NOMO-1 treated with dmso at 0.1 percent for 144 hours (cell line): Measurements from ENCODE around the gene CABP7.

Experiments used
- DNase-seq: peaks from one replicate; lab custom pipeline; 2025; ENCODE audit not compliant: unreplicated experiment; lab: John Stamatoyannopoulos, UW

Gene CABP7

GRCh38 chr22:29719899-29720645, at the start of gene CABP7:
TSS of gene CABP7 (plus strand) at chr22:29720003. CDS start at chr22:29720425, 422 bp downstream.
- no peak for DNase-seq

DNA sequence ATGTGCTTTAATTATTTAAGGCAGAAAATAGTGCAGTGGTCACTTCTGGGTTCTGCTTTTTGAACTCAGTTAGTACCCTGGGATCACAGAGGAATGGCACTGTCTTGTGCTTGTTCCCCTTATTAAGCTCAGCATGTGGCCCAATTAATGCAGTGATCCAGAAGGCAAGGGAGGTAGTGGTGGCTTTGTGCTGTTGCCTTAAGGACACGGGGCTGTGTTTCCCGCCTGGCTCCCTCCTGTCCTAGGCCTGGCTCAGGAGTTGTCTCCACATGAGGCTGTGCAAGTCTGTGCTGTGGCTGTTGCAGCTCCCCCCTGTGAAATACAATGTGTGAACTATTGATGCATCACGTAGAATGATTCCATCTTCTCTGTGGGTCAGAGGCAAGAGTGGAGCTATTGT, 49.2 kb upstream of the CABP7 start:
- DNase-seq: no peak

- DNase-seq: no peak
Observed at GRCh38 chr22:29673361-29674066, 46.3 kb upstream of the CABP7 start.

GRCh38 chr22:29674121-29674520, 45.7 kb upstream of the CABP7 start:
- no peak for DNase-seq

DNA sequence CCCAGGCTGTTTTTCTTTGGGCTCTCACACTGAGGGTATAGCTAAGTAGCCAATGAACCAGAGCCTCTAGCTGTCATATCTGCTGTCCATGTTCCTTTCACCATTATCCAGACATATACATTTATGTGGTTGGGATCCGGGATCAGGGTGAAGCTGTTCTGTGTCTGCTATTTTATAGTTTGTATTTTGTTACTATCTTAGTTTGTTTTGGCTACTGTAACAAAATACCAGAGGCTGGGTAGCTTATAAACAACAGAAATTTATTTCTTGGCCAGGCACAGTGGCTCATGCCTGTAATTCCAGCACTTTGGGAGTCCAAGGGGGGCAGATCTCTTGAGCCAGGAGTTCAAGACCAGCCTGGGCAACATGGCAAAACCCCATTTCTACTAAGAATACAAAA, 40.5 kb upstream of the CABP7 start:
- DNase-seq: no peak

DNA sequence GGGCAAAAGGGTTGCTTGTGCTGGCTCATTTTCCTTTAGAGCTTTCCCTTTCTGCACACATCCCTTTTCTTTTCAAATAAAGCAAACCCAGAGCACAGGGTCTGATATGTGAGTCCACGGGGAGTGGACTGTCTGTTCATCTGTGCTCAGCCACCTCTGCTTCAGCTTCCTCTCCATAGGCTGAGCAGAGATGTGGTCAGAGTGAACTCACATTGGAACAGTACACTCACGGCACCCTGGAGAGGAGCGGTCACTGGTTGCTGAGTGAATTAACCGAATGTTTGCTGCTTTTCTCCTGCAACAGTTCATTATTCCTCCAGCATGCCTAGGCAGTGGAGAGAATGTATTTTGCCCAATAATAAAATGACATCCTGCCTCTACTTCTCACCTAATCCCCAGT, 36.3 kb upstream of the CABP7 start:
- DNase-seq: no peak

DNA sequence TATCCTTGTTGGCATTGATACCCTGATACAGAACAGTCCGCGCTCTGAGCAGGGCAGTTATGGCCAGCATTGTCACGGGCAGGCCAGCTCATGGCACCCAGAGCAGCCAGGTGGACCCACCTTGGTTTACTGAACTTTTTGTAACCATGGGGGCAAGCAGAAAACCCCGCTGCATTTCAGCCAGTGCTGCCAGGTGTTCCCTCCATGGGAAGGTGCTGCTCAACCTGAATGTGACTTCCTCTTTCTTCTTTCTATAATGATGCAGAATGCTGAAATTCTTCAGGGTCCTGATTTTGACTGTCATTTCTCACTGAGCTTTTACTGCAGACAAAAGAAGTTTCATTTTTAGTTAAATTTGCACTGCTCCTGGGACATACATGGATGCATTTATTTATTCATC, 35.6 kb upstream of the CABP7 start:
- DNase-seq: no peak

DNA sequence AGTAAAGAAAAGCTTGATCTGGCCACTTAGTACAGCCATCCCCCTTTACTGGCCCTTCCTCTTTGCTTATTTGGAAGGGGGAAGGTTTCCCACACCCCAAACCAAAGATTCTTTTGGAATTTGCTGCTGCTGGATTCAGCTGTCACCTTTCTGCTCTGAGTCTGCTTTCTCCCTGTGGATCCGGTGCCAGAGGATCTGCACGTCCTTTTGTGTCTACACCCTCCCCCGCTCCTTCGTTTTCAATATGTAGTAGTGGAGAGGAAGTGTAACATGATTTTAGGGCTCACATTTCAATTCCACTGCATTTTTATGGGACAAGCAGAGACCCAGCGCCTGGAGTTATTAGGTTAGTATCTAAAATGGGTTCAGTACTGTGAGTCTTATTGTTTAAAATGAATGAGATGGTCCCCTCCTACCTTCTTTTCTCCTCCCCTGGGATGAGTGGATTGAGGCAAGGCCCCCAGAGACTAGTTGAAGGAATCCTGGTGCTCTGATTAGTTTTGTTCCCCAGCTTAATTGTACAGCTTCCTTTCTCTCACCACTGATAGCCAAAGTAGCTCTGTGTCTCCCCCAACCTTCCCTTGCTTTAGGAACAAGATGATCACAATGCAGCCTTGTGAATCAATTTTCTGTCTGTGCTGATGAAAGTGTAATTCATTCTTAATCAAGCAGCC, 30.5 kb upstream of the CABP7 start:
- no peak for DNase-seq

DNA sequence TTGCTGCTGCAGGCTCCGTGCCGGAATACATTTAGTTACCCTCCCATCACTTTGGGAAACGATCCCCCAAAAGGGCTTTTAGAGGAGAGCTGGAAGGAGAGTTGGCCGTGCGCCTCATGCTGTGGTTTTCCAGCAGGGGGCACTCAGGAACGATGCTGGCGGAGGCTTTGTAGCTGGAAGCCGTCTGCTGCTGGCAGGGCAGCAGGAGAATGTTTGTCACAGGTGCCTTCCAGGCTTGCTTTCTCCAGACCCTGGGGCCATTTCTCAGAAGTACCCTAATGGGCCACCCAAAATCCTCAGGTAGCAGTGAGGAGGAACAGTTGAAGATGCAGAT, 30.0 kb upstream of the CABP7 start:
- no peak for DNase-seq

- DNase-seq: no peak
Observed at GRCh38 chr22:29690476-29690875, 29.3 kb upstream of the CABP7 start.

GRCh38 chr22:29691636-29692326, 28.0 kb upstream of the CABP7 start:
- no peak for DNase-seq

- no peak for DNase-seq
Observed at GRCh38 chr22:29692327-29692640, 27.5 kb upstream of the CABP7 start.

GRCh38 chr22:29693161-29693560, 26.6 kb upstream of the CABP7 start:
- no peak for DNase-seq

- DNase-seq: no peak
Observed at GRCh38 chr22:29693671-29694070, 26.1 kb upstream of the CABP7 start.

DNA sequence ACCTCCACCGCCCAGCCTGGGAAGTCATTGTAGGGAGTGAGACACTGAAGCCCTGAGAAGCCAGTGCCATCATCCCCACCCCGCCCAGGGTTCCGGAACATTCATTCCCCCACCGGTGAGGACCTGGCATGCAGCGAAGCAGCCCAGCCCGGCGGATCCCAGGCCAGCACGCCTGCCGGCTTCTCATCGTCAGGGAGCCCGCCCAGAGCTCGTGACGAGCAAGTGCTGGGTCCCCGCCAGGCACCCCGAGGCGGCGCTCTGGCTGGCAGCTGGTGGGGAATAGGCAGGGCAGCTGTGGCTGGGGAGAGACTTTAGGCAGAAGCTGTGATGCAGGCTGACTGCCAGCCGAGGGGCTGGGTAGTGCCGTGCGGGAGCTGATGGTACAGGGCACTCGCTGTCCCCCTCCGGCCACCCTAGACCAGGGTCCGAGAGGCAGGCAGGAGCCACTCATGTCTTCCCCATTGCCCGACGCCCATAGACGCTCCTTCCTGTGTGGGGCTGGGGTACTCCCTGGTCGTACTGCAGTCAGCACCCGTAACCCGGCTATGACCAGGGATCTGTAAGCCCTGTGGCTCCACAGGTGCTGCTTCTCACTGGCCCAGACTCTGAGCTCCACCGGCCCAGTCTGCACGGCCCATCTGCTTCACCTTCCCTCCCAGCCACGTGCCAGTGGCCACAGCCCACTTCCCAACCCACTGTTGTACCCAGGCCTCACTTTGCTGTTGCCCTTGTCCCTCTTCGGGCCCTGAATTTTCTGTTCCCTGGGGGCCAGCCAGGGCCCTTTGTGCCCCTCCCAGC, 24.5 kb upstream of the CABP7 start:
- DNase-seq: no peak

- DNase-seq: no peak
Observed at GRCh38 chr22:29697853-29698598, 21.8 kb upstream of the CABP7 start.

- no peak for DNase-seq
Observed at GRCh38 chr22:29700206-29700899, 19.4 kb upstream of the CABP7 start.

DNA sequence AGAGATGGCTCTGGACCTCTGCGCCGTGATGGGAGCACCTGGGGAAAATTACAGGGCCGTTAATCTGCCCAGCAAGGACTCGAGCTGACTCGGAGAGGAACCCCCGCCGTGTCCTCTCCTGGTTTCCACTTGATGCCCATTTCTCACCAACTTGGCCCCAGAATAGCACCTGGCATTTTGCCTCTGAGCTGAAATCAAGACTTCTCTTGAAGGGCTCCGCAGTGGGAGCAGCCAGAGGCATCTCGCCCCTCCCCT, 19.0 kb upstream of the CABP7 start:
- no peak for DNase-seq

- no peak for DNase-seq
Observed at GRCh38 chr22:29701155-29701999, 18.4 kb upstream of the CABP7 start.
